LoVo (cell line): ENCODE results near the gene DDC.

Experiments used
- DNase-seq: peaks from one replicate; pipeline ENCODE4 v3.0.0-alpha.2; 2016; ENCODE audit warnings: low spot score

The DDC gene, protein sequence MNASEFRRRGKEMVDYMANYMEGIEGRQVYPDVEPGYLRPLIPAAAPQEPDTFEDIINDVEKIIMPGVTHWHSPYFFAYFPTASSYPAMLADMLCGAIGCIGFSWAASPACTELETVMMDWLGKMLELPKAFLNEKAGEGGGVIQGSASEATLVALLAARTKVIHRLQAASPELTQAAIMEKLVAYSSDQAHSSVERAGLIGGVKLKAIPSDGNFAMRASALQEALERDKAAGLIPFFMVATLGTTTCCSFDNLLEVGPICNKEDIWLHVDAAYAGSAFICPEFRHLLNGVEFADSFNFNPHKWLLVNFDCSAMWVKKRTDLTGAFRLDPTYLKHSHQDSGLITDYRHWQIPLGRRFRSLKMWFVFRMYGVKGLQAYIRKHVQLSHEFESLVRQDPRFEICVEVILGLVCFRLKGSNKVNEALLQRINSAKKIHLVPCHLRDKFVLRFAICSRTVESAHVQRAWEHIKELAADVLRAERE

GRCh38 chr7:50564640-50565558, at the start of gene DDC:
TSS of gene DDC (minus strand) at chr7:50565405. CDS start at chr7:50544085, 21,320 bp downstream.
- DNase-seq, result peak; percentile 82

DNA sequence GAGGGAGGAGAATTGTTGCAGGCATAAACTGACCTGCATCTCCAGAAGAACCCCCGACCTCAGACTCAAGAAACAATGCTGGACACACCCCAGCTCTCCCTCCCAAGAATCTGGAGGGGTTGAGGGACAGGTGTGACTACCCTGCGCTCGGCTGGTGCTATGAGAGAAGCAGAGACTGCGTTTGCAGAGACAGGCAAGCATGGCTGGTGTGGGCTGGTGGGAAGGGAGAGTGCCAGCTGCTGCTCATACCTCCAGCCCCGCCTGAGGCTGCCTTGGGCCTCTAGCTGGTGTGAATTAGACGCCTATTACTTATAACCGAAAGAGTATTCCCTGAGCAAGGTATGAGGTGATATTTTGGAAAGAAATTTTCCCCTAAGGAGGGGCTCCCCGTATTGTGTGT, 48.3 kb upstream of the DDC start:
- DNase-seq, result no peak

DNA sequence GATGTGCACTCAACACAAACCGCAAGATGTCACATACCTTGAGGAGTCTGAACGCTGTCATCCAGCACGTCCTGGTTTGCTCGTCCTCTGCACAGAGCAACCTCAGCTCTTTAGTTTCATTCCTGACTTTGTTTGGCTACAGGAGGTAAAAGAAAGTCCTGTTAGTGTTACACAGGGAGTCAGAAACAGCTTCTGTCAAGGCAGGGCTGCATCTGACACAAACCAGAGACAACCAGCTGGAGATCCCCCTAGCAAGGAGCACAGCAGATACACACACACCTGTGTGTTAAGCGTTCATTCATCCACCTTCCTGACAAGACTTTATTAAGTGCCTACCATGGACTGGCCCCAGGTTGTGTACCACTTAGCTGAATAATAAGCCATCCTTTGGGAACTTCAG, 47.5 kb upstream of the DDC start:
- DNase-seq, result no peak

DNA sequence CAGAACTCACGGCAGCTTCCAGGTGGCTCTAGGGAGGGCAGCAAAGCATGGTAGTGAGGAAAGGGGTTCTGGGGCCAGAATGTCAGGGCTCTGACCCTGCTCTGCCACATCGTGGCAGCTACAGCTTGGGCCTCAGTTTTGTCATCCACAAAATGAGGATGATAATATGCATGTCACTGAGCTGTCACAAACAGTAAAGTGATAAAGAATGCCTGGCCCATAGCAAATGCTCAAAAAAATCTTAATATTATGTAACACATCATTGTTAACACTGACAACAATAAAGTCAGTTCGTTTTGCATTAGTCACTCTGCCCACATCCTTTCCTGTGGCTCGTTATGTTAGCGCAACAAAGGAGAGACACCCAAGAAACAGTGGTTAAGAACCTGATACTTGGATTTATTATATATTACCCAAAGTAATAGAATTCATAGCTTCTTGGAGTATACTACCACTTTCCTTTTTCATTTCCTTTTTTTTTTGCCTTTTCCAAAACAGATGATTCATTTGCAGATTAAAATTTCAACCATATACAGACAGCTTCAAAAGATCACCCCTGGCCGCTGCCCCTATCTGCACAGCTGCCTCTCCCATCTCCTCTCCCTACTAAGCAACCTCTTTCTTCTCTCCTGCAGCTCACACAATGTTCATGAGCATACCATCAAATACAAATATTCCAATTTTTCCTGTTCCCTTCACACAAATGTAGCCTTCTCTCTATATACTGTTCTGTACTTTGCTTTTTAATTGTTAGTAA, 45.5 kb upstream of the DDC start:
- no peak for DNase-seq

- DNase-seq, result no peak
Measured at GRCh38 chr7:50608196-50608906, 43.1 kb upstream of the DDC start.

GRCh38 chr7:50607524-50608125, 42.4 kb upstream of the DDC start:
- DNase-seq, result no peak

- no peak for DNase-seq
Measured at GRCh38 chr7:50605059-50605458, 39.9 kb upstream of the DDC start.

- DNase-seq, result no peak
Measured at GRCh38 chr7:50603287-50603686, 38.1 kb upstream of the DDC start.

- DNase-seq, result no peak
Measured at GRCh38 chr7:50599385-50599784, 34.2 kb upstream of the DDC start.

DNA sequence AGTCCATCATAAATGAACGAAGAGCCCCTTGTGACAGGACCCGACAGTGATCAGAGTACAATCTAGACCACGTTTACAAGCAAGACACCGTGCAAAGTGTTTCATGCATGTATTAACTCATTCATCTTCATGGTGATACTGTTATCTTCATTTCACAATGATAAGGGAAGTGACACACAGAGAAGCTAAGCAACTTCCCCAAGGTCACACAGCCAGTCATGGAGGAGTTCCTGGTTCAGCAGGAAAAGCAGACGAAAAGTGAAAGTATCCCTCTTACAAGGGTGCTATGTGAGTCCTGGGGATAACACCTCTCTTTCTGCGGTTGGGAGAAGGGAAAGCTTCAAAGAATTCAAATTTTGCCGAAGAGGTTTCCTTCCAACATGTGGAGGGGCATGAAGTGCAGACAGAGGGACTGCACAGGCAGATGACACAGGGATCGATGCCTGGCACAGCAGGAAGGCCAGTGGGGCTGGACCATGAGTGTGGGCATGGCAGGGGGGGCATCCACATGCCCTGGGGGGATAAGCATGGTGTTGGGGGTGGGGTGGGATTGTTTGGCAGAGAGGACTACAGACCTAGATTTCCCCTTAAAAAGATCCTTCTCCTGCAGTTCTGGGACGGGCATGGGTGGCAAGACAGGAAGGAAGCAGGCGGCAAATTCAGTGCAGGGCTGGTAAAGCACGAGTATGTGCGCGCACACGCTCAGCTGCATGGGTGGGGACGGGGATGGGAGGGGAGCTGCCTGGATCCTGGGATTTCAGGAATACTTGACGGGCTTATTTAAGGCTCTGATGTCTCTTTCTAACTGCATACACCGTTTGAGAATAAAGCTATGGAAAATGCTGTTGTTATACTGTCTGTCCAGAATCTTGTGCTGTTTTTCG, 33.5 kb upstream of the DDC start:
- DNase-seq, result no peak

DNA sequence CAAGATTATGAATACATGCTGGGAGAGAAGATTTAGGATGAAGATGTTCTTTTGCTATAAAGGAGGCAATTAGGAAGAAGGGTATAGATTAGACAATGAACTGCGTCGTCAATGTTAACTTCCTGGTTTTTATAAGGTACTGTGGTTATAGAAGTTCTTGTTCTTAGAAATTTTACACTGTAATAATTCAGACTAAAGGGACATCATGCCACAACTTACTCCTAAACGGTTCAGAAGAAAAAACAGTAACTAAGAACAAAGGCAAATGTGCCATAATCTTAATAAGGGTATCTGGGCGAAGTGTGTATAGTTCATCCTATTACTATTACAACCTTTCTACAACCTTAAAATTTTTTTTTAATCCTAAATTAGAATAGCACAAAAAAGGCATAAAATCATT, 31.3 kb upstream of the DDC start:
- DNase-seq, result no peak

DNA sequence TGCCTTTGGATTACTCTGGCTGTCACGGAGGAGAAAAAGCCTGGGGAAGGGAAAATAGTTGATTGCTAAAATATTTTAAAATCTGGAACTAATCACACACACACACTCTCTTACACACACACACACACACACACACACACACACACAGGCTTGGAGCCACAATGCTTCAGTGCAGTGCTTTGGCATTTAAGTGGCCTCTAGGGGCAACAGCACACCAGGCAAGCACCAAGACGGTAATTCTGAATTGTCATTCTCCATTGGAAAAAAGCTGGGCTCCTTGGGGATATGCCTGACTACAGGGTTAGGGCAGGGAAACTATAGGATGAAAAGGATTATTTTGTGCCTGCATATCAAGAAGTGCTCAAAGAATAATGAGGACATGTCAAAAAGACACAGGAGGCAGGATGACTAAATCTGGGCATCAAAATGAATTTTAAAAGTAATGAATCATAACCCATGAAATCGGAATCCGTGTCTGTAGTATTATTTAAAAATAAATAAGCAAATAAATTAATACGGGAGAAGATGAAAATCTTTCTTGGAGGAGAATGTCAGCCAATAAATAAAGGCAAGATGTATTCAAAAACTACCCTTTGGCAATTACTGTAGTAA, 30.4 kb upstream of the DDC start:
- no peak for DNase-seq

GRCh38 chr7:50594734-50595485, 29.7 kb upstream of the DDC start:
- DNase-seq, result no peak

DNA sequence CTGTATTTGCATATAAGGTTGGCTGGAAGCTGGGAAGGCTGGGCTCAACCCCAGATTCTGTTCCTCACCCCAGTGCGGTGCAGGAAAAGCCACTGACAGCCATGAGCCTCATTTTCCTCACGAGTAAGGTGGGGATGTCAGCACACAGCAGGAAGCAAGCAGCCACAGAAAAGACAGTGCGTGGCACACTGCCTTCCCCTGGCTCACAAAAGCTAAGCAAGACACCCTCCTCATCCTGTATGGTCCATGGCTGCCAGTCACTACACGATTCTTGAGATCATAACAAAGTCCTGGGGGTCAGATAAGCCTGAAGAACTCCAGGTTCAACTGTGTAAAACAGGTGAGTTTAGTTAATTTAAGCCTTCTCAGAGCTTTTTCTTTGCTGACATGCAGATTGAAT, 28.9 kb upstream of the DDC start:
- DNase-seq, result no peak

GRCh38 chr7:50592940-50593339, 27.7 kb upstream of the DDC start:
- DNase-seq, result no peak

GRCh38 chr7:50591480-50592438, 26.6 kb upstream of the DDC start:
- DNase-seq, result no peak

- DNase-seq, result no peak
Measured at GRCh38 chr7:50591098-50591479, 25.9 kb upstream of the DDC start.

DNA sequence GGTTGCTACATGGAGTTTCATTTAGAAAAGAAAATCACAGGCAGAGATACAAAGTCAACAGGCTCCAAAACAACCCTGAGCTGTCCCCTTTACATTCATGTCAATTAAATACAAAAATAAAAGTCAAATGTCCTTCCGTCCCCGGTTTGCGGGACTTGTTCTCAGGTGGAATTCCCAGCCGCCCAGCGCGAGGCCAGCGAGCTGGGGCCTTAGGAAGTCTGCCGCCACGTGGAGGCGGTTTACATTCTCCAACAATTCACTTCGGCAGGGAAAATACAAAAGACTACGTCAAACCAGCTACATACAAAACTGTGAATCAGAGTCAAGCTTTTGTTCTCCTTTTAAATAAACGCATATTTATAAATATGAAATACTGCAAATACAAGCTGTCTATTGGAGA, 25.3 kb upstream of the DDC start:
- DNase-seq, result no peak
